HG03103 (cell line): Measurements from ENCODE around the gene TBC1D10B.
A peak's percentile ranks its signal among the peaks of the same experiment; 100 is the strongest.

Experiments
- ATAC-seq: cut with Tn5 transposase; IDR thresholded peaks from one replicate; pipeline ENCODE4 v1.9.1; 2021; ENCODE audit warnings: low read depth; ENCODE audit not compliant: unreplicated experiment

The TBC1D10B gene

GRCh38 chr16:30377050-30377811 is 6.9 kb upstream of the TBC1D10B start:
- ATAC-seq: no peak

DNA sequence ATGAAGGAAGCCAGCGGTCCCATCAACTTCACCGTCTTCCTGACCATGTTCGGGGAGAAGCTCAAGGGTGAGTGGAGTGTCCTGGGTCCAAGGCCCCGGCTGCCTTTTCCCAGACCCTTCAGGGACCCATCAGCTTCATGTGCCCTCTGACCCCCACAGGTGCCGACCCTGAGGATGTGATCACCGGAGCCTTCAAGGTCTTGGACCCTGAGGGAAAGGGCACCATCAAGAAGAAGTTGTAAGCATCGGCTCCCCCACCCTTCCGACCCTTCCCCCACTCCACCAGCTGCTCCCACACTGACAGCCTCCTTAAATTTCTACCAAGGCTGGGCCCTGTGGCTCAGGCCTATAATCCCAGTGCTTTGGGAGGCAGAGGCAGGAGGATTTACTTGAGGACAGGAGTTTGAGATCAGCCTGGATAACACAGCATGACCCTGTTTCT is 6.2 kb upstream of the TBC1D10B start:
- ATAC-seq: no peak

- ATAC-seq: no peak
Observed at GRCh38 chr16:30375864-30376263, 5.6 kb upstream of the TBC1D10B start.

DNA sequence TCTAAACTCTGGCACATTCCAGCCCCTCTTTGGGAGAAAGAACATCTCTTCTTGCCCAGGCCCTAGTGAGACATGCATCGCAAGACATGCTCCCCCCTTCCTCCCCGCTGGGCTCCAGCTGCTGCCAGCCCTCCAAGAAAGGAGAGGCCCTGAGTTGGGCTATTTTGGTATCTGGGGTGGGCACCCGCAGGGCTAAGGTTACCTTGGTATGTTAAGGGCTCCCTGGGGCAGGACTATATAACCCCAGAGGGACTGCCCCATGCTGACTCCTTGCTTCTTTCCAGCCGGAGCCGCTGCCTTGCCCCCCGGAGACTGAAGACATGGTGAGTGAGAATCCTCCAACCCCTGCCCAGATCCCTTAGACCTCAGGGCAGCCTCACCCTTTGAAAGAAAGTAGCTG is 4.2 kb upstream of the TBC1D10B start, which contains the start of gene MYL11:
Gene MYL11, plus strand, starts transcription at position 265 of the 400 bp plus-strand sequence. Its CDS starts 56 bp downstream, at position 321.
- ATAC-seq: no peak

- ATAC-seq: no peak
Observed at GRCh38 chr16:30372725-30373124, 2.4 kb upstream of the TBC1D10B start.

- ATAC-seq: no peak
Observed at GRCh38 chr16:30372038-30372712, 1.9 kb upstream of the TBC1D10B start.

- no peak for ATAC-seq
Observed at GRCh38 chr16:30371248-30371816, 1.0 kb upstream of the TBC1D10B start.

GRCh38 chr16:30369938-30370455 is 297 bp downstream of the TBC1D10B start:
- ATAC-seq: peak; percentile 9

DNA sequence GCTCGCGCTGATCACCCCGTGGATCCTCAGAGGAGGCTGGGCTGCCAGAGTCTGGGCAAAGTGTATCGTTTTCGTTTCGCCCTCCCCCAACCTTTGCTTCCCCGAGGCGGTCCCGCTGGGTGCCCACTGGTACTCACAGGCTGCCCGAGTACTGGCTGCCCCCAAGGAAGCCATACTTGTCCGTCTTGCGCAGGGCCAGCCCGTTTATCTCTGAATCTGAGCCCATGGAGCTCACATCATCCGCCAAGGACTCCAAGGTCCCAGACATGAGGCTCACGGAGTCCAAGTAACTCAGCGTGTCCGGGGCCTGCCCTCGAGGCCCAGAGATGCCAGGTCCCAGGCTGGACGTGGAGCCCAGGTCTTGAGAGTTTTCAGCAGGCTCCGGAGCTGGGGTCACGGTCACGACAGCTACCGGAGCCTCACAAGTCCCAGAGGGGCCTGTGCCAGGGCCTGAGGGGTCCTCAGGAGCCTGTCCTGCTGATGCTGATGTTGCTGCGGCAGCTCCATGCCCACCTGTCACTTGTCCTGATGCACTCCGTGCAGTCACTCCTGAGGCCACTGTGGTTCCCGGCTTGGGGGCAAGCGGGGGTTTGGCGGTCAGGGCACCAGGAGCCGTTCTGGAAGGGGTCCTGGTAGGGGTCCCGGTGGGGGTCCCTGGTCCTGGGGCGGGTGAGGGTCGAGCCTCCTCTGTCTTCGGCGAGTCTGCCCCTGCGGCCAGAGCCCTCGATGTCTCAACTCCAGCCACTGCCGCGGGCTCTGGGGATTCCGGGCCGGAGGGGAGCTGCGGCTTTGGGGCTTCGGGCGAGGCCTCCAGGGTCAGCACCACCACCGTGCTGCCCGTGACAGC is 980 bp downstream of the TBC1D10B start:
- ATAC-seq: no peak

DNA sequence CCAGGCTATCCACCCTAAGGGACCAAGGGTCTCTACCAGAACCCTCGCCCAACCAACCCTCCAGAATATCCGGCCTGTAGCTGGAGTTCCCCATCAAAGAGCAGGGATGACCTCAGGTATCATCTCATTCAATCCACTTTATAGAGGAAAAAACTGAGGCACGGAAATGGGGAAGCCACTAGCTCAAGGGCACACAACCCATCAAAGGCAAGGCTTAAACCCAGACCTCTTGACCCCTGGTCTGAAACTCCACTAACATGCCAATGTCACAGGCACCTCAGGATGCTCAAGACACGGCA is 1.6 kb downstream of the TBC1D10B start:
- ATAC-seq: no peak

DNA sequence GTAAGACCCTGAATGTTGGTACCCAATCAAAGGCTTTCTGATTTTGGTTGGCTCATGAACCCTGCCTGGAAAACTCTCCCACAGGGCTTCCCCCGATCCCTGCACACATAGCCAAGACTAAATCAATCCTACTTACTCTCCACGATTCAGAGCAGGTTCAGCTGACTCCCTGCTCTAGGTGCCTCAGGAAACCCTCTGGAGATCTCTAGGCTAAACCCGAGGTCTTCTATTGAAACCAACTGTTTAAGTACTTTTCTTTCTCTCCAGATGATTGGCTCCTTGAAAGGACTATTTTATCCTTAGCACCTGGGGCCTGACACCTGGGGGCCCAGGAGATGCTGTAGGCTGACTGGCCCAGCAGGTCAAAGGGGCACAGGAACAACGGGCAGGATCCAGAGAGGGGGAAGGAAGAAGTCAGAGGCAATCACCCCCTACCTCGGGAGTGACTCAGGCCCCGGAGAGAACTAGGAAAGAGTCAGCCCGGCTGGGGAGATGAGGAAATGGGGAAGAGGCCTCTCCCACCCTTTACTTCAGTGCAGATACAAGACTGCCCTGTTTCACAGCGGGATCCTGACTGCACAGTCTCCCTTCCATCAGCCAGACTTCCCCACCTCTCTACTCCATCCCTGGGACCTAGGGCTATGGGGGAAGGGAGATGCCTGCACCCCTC is 2.0 kb downstream of the TBC1D10B start:
- no peak for ATAC-seq

DNA sequence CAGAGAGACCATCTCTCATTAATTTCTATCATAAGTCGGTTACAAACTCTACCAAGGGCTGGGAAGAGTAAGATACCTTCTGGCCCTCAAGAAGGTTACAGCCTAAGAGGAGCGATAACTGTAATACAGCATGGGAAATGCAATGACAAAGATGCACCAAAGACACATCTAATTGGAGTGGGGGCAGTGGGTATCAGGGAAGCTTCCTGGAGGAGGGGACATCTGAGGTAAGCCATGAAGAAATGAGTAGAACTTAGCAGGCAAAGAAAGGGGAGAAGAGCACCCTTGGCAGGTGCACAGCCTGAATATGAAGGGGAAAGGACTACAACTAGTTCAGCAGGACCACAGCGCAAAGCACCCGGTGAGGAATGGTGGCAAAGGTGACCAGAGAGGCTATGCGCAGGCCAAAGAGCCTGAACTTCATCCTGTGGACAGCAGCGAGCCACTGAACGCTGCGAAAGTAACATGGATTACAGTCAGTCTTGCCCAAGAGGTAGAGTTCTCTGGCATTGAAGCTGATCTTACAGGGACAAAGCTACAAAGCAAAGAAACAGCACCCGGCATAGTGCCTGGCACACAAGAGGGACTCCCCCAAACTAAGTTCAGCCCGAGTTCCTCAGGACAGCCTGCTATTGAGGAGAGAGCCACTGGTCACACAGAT is 2.8 kb downstream of the TBC1D10B start:
- ATAC-seq: no peak

DNA sequence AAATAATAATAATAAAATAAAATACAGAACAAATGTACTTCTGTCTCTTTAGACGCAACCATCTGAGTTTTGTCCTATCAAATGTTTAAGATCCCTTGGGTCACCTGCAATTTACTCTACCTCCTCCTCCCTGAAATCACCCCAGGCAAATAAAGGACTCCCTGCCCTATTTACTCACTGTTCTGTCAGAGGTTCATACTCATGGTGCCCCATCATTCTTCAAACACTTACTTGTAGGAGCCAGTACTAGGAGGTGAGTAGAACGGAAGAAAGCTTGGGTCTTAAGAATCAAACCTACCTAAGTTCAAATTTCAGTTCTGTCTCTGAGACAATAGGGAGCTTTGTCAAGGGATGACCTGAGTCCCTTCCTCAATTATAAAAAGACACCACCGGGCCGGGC is 3.8 kb downstream of the TBC1D10B start:
- no peak for ATAC-seq

- no peak for ATAC-seq
Observed at GRCh38 chr16:30365200-30365599, 5.1 kb downstream of the TBC1D10B start.

DNA sequence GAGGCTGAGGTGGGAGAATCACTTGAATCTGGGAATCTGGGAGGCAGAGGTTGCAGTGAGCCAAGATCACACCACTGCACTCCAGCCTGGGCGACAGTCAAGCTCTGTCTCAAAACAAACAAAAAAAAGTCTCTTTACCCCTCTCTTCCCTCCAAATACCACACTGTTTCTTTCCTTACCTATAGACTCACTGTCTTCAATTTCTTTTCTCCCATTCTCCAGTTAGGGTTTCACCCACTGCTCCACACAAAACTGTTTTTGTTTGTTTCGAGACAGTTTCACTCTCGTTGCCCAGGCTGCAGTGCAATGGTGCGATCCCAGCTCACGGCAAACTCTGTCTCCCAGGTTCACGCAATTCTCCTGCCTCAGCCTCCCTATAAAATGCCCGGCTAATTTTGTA is 9.1 kb downstream of the TBC1D10B start:
- no peak for ATAC-seq

- no peak for ATAC-seq
Observed at GRCh38 chr16:30359871-30360170, 10.5 kb downstream of the TBC1D10B start.

DNA sequence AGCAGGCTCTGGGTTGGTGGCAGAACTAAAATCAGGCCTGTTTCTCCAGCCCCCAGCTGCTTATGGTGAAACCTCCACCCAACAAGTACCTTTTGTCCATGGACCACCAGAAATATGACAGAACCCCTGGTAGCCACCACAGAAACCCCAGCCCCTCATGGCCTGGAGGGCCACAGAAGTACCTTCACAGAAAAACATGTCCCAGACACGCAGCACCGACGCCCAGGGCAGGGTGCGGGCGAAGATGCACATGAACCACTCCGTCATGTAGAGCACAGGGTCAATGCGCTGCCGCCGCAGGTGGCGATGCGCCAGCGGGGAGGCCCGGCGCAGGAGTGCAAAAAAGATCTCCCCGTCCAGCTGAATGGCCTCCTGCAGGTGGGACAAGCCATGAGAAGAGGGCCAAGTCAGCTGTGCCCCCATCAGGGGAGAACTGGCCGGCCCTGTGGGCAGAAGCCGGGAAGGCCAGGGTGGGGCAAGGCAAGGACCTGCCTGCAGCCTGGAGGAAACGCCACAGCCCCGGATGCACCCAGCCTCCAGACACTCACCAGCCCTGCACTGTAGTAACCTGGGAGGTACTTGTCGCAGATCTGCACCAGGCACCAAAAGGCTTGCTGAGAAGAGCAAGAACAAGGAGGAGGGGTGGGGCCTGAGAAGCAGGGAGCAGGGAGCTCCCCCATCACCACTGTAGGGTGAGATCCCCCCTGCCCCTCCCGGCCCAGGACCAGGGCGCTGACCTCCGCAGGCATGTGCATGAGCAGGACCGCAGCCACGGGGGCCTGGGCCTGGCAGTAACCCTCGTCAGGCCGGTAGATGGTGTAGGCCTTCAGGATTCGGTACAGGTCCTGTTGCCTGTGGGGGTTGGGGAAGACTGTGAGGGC is 11.1 kb downstream of the TBC1D10B start:
- no peak for ATAC-seq

DNA sequence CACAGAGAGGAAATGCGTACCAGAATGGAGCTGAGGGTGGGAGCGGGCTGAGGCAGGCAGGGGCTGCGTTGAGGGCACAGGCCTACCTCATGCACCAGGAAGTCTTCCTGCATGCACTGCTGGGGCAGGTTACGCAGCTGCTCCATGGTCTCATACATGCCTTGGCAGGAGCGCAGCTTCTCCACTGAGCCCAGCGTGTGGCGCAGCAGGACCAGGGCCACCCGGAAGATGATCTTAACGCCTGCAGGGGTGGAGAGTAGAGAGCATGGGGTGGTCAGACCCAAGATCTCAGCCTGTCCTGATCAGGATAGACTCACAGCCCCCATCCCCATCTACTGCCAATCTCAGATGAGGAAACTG is 11.7 kb downstream of the TBC1D10B start:
- ATAC-seq: no peak
